Retina (tissue), 1 donor: ENCODE data around the gene BCAP31.
"Not testable (repeated sequence)": the region's sequence is repeated elsewhere in the genome, so short reads cannot be mapped to it uniquely, and the experiment has no call there.

Source experiments
- DNase-seq: peaks from one replicate; pipeline ENCODE4 v3.0.0-alpha.2; 2016

BCAP31 gene

GRCh38 chrX:153762626-153763173, 38.5 kb upstream of the BCAP31 start:
- no peak for DNase-seq

GRCh38 chrX:153761863-153762262, 37.7 kb upstream of the BCAP31 start:
- DNase-seq: no peak

- DNase-seq: no peak
Observed at GRCh38 chrX:153755136-153755535, 30.9 kb upstream of the BCAP31 start.

- DNase-seq: no peak
Observed at GRCh38 chrX:153750127-153750774, 26.1 kb upstream of the BCAP31 start.

GRCh38 chrX:153749017-153749416, 24.8 kb upstream of the BCAP31 start:
- not testable (repeated sequence) for DNase-seq

GRCh38 chrX:153746991-153747390, 22.8 kb upstream of the BCAP31 start:
- not testable (repeated sequence) for DNase-seq

- DNase-seq: no peak
Observed at GRCh38 chrX:153746359-153746758, 22.2 kb upstream of the BCAP31 start.

GRCh38 chrX:153745067-153745433, 20.9 kb upstream of the BCAP31 start:
- not testable (repeated sequence) for DNase-seq

- peak; percentile 56 for DNase-seq
Observed at GRCh38 chrX:153744210-153745066, 20.3 kb upstream of the BCAP31 start.

GRCh38 chrX:153743468-153744209, 19.5 kb upstream of the BCAP31 start:
- peak; percentile 51 for DNase-seq

GRCh38 chrX:153742796-153743467, 18.7 kb upstream of the BCAP31 start:
- not testable (repeated sequence) for DNase-seq

GRCh38 chrX:153742111-153742510, 17.9 kb upstream of the BCAP31 start:
- not testable (repeated sequence) for DNase-seq

- DNase-seq: no peak
Observed at GRCh38 chrX:153741446-153741845, 17.3 kb upstream of the BCAP31 start.

- DNase-seq: no peak
Observed at GRCh38 chrX:153740631-153741222, 16.5 kb upstream of the BCAP31 start.

- no peak for DNase-seq
Observed at GRCh38 chrX:153739754-153740486, 15.7 kb upstream of the BCAP31 start.

GRCh38 chrX:153738056-153738605, 13.9 kb upstream of the BCAP31 start:
- no peak for DNase-seq

GRCh38 chrX:153736871-153737441, 12.8 kb upstream of the BCAP31 start:
- DNase-seq: no peak

- DNase-seq: no peak
Observed at GRCh38 chrX:153736071-153736820, 12.1 kb upstream of the BCAP31 start.

GRCh38 chrX:153735274-153735673, 11.1 kb upstream of the BCAP31 start:
- no peak for DNase-seq

GRCh38 chrX:153734871-153735270, 10.7 kb upstream of the BCAP31 start:
- DNase-seq: no peak
